Fibroblast of pulmonary artery (primary cell): ENCODE measurements around the gene HYAL2.

Experiments used
- DNase-seq: peaks from one replicate; pipeline ENCODE4 v3.0.0-alpha.2; 2010; ENCODE audit warnings: low read depth
- H3K4me3 ChIP-seq: replicated peaks from 2 replicates; pipeline ENCODE4 v1.5.1; 2011; ENCODE audit warnings: low read depth, mild to moderate bottlenecking, control low read depth, low read length, moderate library complexity
- CTCF ChIP-seq: IDR thresholded peaks from 2 replicates; pipeline ENCODE4 v1.5.1; 2011; ENCODE audit warnings: mild to moderate bottlenecking, control low read depth, low read length, inconsistent platforms; ENCODE audit errors: missing control alignments

The HYAL2 gene

GRCh38 chr3:50323614-50324199, 1.2 kb upstream of the HYAL2 start:
- no peak for DNase-seq
- no peak for TF ChIP-seq CTCF
- H3K4me3 ChIP-seq: no peak overlapping the region

GRCh38 chr3:50323092-50323600, 601 bp upstream of the HYAL2 start:
- no peak for DNase-seq
- peak overlapping the region; percentile 79 for H3K4me3 ChIP-seq
- TF ChIP-seq CTCF: no peak

- H3K4me3 ChIP-seq: peak overlapping the region; percentile 79
Observed at GRCh38 chr3:50322115-50322385, 495 bp downstream of the HYAL2 start.

GRCh38 chr3:50321336-50322114, 1.0 kb downstream of the HYAL2 start:
- TF ChIP-seq CTCF: peak; percentile 53
- DNase-seq: peak; percentile 89
- peak overlapping the region; percentile 79 for H3K4me3 ChIP-seq

More at GRCh38 chr3:50322115-50322385, 495 bp downstream of the HYAL2 start:
- DNase-seq: no peak
- no peak for TF ChIP-seq CTCF

- H3K4me3 ChIP-seq: peak overlapping the region; percentile 79
- TF ChIP-seq CTCF: no peak
- peak; percentile 69 for DNase-seq
Observed at GRCh38 chr3:50320853-50321335, 1.7 kb downstream of the HYAL2 start.

GRCh38 chr3:50319894-50320625, 2.5 kb downstream of the HYAL2 start:
- peak overlapping the region; percentile 79 for H3K4me3 ChIP-seq
- no peak for DNase-seq
- no peak for TF ChIP-seq CTCF
